Neuronal stem cell (in vitro differentiated cells): ENCODE measurements around the gene SERPINA5.
A peak's percentile ranks its signal among the peaks of the same experiment; 100 is the strongest.

Experiments
- DNase-seq: peaks from one replicate; pipeline ENCODE4 v3.0.0-alpha.2; 2013; ENCODE audit warnings: low spot score
- H2AFZ ChIP-seq: one replicate; pipeline ENCODE4 v1.6.1; 2013; ENCODE audit warnings: mild to moderate bottlenecking, low read length, inconsistent platforms
- H2AK5ac ChIP-seq: 2 replicates; pipeline ENCODE4 v1.6.1; 2013; ENCODE audit warnings: low read depth, mild to moderate bottlenecking, inconsistent platforms, low read length, moderate library complexity, mixed read lengths
- H2BK120ac ChIP-seq: 2 replicates; pipeline ENCODE4 v1.6.1; 2013; ENCODE audit warnings: low read depth, mild to moderate bottlenecking, inconsistent platforms, low read length, moderate library complexity, mixed read lengths
- H2BK12ac ChIP-seq: one replicate; pipeline ENCODE4 v1.6.1; 2013; ENCODE audit warnings: low read length, inconsistent platforms
- H2BK15ac ChIP-seq: 2 replicates; pipeline ENCODE4 v1.6.1; 2013; ENCODE audit warnings: mild to moderate bottlenecking, low read length, inconsistent platforms, mixed read lengths
- H2BK5ac ChIP-seq: one replicate; pipeline ENCODE4 v1.6.1; 2013; ENCODE audit warnings: inconsistent platforms, mild to moderate bottlenecking, low read length, moderate library complexity
- H3K14ac ChIP-seq: one replicate; pipeline ENCODE4 v1.6.1; 2013; ENCODE audit warnings: low read length, inconsistent platforms
- H3K18ac ChIP-seq: 2 replicates; pipeline ENCODE4 v1.6.1; 2013; ENCODE audit warnings: low read length, inconsistent platforms
- H3K23ac ChIP-seq: 2 replicates; pipeline ENCODE4 v1.6.1; 2013; ENCODE audit warnings: low read depth, mild to moderate bottlenecking, mixed read lengths, low read length, inconsistent platforms; ENCODE audit not compliant: poor library complexity
- H3K27ac ChIP-seq: replicated peaks from 3 replicates; pipeline ENCODE4 v1.5.1; 2013; ENCODE audit warnings: low read length, inconsistent platforms
- H3K27me3 ChIP-seq, 3 experiments: 2 replicates each; pipeline ENCODE4 v1.6.1; 2013; ENCODE audit warnings: low read length in 3 of 3, mild to moderate bottlenecking in 2 of 3, inconsistent platforms in 1 of 3, low read depth in 1 of 3, mixed read lengths in 1 of 3, moderate library complexity in 1 of 3; ENCODE audit not compliant: control insufficient read depth in 3 of 3, insufficient read depth in 3 of 3
- H3K36me3 ChIP-seq, 2 donors: replicated peaks in 1 of 2; 2 replicates each; pipeline ENCODE4 v1.6.1; 2013; ENCODE audit warnings: low read length in 2 of 2; ENCODE audit not compliant: control insufficient read depth in 2 of 2, insufficient read depth in 2 of 2
- H3K4ac ChIP-seq: 2 replicates; pipeline ENCODE4 v1.6.1; 2013; ENCODE audit warnings: inconsistent platforms, mild to moderate bottlenecking, low read length, moderate library complexity
- H3K4me1 ChIP-seq, 2 donors: 1 replicate in 1 of 2; 2 replicates in 1 of 2; pipeline ENCODE4 v1.6.1; 2013; ENCODE audit warnings: low read length in 2 of 2, low read depth in 1 of 2; ENCODE audit not compliant: control insufficient read depth in 2 of 2, insufficient read depth in 1 of 2
- H3K4me2 ChIP-seq: one replicate; pipeline ENCODE4 v1.6.1; 2013; ENCODE audit warnings: mild to moderate bottlenecking, low read length, inconsistent platforms; ENCODE audit not compliant: insufficient read depth, poor library complexity, severe bottlenecking
- H3K4me3 ChIP-seq, 2 donors: 2 replicates each; pipeline ENCODE4 v1.5.1; 2013; ENCODE audit warnings: low read length in 2 of 2, mild to moderate bottlenecking in 2 of 2, inconsistent platforms in 1 of 2, moderate library complexity in 1 of 2
- H3K79me1 ChIP-seq: one replicate; pipeline ENCODE4 v1.6.1; 2013; ENCODE audit warnings: low read depth, mild to moderate bottlenecking, inconsistent platforms, low read length, moderate library complexity
- H3K9ac ChIP-seq: one replicate; pipeline ENCODE4 v1.6.1; 2013; ENCODE audit warnings: mild to moderate bottlenecking, low read depth, low read length, inconsistent platforms; ENCODE audit not compliant: poor library complexity
- H3K9me3 ChIP-seq, 2 donors: replicated peaks in 1 of 2; 2 replicates each; pipeline versions ENCODE3 to v1.6.1; 2013; ENCODE audit warnings: low read length in 2 of 2, mild to moderate bottlenecking in 2 of 2, inconsistent platforms in 1 of 2, low read depth in 1 of 2, mixed read lengths in 1 of 2, moderate library complexity in 1 of 2; ENCODE audit not compliant: control insufficient read depth in 2 of 2, insufficient read depth in 1 of 2
- H4K8ac ChIP-seq: one replicate; pipeline ENCODE4 v1.6.1; 2013; ENCODE audit warnings: low read depth, mild to moderate bottlenecking, inconsistent platforms, low read length, moderate library complexity
- H4K91ac ChIP-seq: one replicate; pipeline ENCODE4 v1.6.1; 2013; ENCODE audit warnings: low read length, low read depth, mild to moderate bottlenecking, inconsistent platforms; ENCODE audit not compliant: poor library complexity
- WGBS, 2 donors: extraction: QIAGEN DNeasy Blood & Tissue Kit; methylation state at CpG; one replicate each; pipeline ENCODE4 v1.1.7; 2013; ENCODE audit warnings: missing lambda C conversion rate in 2 of 2, mixed read lengths in 1 of 2; ENCODE audit not compliant: insufficient read length in 2 of 2, insufficient replicate concordance in 1 of 2; ENCODE audit errors: extremely low coverage in 2 of 2; 5-methylcytosine and 5-hydroxymethylcytosine counted together

Gene SERPINA5

DNA sequence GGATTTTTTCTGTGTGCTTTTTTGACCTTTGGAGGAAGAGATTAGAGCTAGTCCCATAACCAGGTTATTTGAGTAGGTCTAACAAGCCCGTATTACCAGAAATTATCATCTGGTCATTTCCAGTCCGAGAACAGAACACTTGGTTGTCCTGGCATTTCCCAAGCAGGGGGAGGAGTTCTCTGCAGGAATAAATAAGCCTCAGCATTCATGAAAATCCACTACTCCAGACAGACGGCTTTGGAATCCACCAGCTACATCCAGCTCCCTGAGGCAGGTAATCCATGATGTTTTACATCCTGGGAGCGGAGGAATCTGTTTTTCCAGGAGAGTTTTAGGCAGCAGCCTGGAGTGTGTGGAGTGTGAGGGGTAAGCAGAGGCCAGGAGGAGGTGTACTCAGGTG, 30.9 kb downstream of the SERPINA5 start, which contains the start of gene SERPINA3:
SERPINA3 (plus strand) TSS at position 218 of the 400 bp plus-strand sequence. CDS start 2,051 bp downstream, outside the sequence.
- H3K79me1 ChIP-seq: no peaks in the 10 kb centered on the region
- H3K27ac ChIP-seq: no peak within 1 kb of the TSS
- H2AK5ac ChIP-seq: no peak within 1 kb of the TSS
- H4K8ac ChIP-seq: no peak within 1 kb of the TSS
- no peak within 1 kb of the TSS for H4K91ac ChIP-seq
- peaks cover 0 to 2% of the 10 kb centered on the region in 2 donors for H3K9me3 ChIP-seq
- no peak within 1 kb of the TSS for H3K4me3 ChIP-seq
- no CpG with 5 or more reads among the region's 4 CpGs for WGBS, 2 donors
- no peak within 1 kb of the TSS for H2BK15ac ChIP-seq
- no peak within 1 kb of the TSS for H3K4me2 ChIP-seq
- H3K18ac ChIP-seq: peak within 1 kb of the TSS; percentile 81
- no peak within 1 kb of the TSS for H2BK5ac ChIP-seq
- no peak within 1 kb of the TSS for H2BK12ac ChIP-seq
- H3K9ac ChIP-seq: no peak within 1 kb of the TSS
- H3K23ac ChIP-seq: no peak within 1 kb of the TSS
- H3K4me1 ChIP-seq: peaks cover 0 to 9% of the 10 kb centered on the region in 2 donors
- DNase-seq: no peak
- H3K36me3 ChIP-seq: no peaks in the 10 kb centered on the region
- no peak within 1 kb of the TSS for H3K4ac ChIP-seq
- H3K27me3 ChIP-seq: no peaks in the 10 kb centered on the region
- H2BK120ac ChIP-seq: no peak within 1 kb of the TSS
- no peak within 1 kb of the TSS for H3K14ac ChIP-seq
- H2AFZ ChIP-seq: no peak within 1 kb of the TSS

DNA sequence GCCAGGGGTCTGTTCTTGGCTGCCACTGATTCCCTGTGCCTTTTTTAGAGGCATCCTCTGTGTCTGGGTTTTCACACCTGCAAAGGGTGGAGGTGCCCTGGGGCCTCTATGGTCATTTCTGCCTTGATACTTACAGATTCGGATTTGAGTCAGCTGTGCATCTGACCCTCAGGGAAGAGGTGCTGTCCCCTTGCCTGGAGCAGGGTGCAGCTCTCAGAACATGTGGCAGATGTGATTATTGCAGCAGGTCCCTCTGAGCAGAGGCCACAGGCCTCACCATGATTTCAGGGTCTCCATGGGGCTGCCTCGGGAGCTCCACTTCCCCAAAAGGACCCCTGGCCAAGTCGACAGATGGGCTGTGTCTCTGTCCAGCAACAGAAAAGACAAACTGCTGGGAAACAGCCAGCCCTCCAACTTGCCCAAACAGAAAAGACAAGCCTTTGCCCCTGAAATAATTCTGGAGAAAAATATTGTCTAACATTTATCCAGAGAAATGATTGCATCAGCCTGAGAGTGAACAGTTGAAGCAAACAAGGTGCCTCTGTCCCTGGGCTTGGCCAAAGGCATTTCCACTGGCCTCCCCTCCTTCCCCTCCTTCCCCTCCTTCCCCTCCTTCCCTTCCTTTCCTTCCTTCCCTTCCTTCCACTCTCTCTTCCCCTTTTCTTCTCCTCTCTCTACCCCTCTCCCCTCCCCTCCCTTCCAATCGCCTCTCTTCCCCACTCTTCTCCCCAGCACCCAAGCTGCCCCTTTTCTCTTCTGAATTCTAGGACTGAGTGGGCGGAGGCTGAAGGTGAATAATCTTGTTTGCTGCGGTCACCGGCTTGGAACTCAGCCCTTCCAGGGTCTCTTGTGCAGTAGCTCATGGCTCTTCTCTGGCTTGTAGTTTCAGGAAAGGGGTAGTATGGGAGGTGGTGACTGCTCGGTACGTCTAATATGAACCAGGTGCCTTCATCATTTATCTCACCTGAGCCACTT, 31.6 kb downstream of the SERPINA5 start:
- Histone ChIP-seq H3K4me1 (peaks cover 0 to 9% of the 10 kb centered on the region in 2 donors), H3K23ac (no peak overlapping the region), H3K27me3 (no peaks in the 10 kb centered on the region), H4K91ac (no peak overlapping the region), H2BK120ac (no peak overlapping the region), H3K79me1 (no peaks in the 10 kb centered on the region), H2AFZ (no peak overlapping the region), H2BK15ac (no peak overlapping the region), H3K9ac (no peak overlapping the region), H3K4me2 (no peak overlapping the region), H4K8ac (no peak overlapping the region), H3K18ac (peak overlapping the region; percentile 81), H3K4ac (no peak overlapping the region), H2BK5ac (no peak overlapping the region), H3K4me3 (no peak overlapping the region), H2AK5ac (no peak overlapping the region), H2BK12ac (no peak overlapping the region), H3K14ac (no peak overlapping the region), H3K9me3 (peaks cover 2 to 3% of the 10 kb centered on the region in 2 donors), H3K36me3 (no peaks in the 10 kb centered on the region), H3K27ac (no peak overlapping the region)
- 91% methylated on average over 1 of the region's 9 CpGs; no CpG with 5 or more reads in 1 of the 2 donors for WGBS, 2 donors
- DNase-seq: no peak

DNA sequence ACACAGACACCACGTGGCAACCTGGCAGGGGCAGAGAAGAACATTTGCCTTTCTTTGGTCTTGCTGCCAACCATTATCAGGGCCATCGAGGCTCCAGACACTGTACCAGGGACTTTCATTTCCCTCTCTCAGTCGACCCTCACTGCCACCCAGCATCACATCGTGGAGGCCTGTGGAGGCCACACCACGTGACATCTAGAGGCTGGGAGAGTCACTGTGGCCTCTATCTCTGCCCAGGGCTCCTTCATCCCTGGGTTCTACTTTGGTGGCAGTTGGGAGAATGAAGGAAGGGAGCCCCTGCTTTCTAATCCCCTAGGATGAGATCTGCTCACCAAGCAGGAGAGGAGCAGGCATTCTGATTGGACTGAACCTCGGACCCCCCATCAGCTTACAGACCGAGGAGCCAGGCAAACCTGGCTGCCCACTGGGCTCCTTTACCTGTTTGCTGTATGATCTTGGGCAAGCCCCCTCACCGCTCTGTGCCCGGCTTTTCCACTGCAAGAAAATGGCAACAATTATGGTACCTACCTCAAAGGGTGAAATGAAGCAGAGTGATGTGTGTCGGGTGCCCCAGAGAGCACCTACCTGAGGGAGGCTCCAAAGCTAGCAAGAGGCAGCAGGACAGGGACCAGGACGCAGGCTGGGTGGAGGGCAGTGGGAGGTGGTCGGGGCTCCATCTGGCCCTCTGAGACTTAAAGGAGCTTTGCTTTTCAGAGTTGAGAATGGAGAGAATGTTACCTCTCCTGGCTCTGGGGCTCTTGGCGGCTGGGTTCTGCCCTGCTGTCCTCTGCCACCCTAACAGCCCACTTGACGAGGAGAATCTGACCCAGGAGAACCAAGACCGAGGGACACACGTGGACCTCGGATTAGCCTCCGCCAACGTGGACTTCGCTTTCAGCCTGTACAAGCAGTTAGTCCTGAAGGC, 32.8 kb downstream of the SERPINA5 start:
- Histone ChIP-seq H2BK5ac (no peak overlapping the region), H3K4ac (no peak overlapping the region), H3K23ac (no peak overlapping the region), H3K14ac (no peak overlapping the region), H2AK5ac (no peak overlapping the region), H3K79me1 (no peaks in the 10 kb centered on the region), H3K36me3 (no peaks in the 10 kb centered on the region), H4K8ac (no peak overlapping the region), H2BK12ac (no peak overlapping the region), H2BK120ac (no peak overlapping the region), H3K27ac (no peak overlapping the region), H3K4me1 (peaks cover 0 to 9% of the 10 kb centered on the region in 2 donors), H3K9me3 (peaks cover 7 to 11% of the 10 kb centered on the region in 2 donors), H3K4me2 (no peak overlapping the region), H2BK15ac (no peak overlapping the region), H2AFZ (no peak overlapping the region), H3K27me3 (no peaks in the 10 kb centered on the region), H3K9ac (no peak overlapping the region), H4K91ac (no peak overlapping the region), H3K18ac (no peak overlapping the region), H3K4me3 (no peak overlapping the region)
- no peak for DNase-seq
- no CpG with 5 or more reads among the region's 20 CpGs for WGBS, 2 donors
